SIG-M5 treated with dmso at 0.1 percent for 504 hours (cell line): ENCODE data around the gene TRAPPC2.
"Not testable (repeated sequence)": the region's sequence is repeated elsewhere in the genome, so short reads cannot be mapped to it uniquely, and the experiment has no call there.

Experiments
- DNase-seq: peaks from one replicate; lab custom pipeline; 2025; ENCODE audit not compliant: unreplicated experiment; lab: John Stamatoyannopoulos, UW

TRAPPC2 gene

DNA sequence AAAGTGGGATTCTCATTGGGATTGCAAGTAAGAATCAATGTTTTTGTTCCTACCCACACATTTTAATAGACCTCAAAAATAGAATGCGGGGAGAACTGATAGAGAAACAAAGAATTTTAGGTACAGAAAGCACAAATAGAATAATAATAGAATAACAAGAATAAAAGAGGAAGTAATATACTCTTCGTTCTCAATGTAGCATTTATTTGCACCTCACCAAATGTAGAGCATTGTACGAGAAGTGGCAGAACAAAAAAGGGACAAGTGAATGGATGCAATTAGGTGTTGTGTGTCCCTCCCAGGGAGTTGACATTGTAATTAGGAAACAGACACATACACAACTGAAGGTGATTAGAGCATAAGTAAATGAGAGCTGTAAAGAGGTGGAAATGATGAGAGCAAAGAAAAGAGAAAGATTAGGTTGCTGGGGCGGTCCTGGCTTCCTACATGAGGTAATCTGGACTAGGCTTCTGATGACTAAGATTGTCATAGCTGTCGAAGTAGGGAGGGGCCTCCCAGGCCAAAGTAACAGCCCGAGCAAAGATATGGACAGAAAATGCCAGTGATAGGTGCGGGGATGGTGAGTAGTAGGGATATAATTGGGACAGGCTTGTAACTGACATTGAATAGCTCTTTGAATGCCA lies 35.1 kb downstream of the TRAPPC2 start:
- DNase-seq = no peak

DNA sequence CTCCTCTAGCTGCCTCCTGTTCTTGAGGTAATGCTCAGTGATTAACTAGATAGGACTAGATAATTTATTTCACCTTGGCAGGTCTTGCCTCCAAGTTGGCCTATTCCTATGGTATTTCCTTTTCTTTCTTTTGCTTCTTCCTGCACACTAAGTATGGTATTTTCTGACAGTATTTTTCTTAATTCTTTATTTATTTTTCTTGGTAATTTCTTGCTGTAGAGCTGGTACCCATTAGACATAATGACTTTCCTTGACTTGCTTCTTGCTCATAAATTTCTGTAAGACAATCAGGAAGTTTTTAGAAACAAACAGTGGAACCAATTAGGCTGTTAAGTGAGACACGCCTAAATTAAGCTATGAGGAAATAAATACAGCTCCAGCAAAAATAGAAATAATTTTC lies 36.0 kb downstream of the TRAPPC2 start:
- DNase-seq = no peak

DNA sequence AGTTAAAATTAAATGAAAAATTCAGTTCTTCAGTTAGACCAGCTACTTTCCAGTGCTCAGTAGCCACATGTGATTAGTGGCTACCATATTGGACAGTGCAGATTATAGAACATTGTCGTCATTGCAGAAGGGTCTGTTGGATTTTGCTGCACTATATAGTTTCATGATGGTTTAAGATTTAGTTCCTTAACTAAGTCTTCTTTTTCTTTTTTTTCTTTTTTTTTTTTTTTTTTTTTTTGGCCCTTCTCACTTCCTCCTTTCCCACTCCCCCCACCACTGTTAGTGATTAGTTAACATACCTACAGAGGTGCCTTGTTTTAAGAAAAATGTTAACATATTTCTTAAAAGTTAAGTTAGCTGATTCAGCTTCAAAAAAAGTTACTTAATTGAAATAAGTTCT lies 36.4 kb downstream of the TRAPPC2 start:
- no peak for DNase-seq

DNA sequence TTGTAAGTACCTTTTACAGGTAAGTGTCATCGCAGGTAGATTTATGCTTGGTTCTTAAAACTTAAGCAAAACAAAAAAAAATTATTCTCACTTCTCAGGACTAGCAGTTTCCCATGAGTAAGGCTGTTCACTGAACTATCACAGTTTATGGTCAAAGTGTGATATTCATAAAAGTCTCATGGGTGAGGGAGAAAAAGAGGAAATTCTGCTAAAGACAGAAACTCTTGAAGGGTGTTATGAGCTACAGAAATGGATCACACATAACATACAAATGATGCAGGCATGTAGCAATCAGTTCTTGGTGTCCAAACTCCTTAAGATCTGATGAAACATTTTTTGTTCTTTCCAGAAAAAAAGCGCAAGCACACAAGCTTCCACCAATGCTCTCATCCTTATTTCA lies 37.0 kb downstream of the TRAPPC2 start:
- peak; percentile 69 for DNase-seq

DNA sequence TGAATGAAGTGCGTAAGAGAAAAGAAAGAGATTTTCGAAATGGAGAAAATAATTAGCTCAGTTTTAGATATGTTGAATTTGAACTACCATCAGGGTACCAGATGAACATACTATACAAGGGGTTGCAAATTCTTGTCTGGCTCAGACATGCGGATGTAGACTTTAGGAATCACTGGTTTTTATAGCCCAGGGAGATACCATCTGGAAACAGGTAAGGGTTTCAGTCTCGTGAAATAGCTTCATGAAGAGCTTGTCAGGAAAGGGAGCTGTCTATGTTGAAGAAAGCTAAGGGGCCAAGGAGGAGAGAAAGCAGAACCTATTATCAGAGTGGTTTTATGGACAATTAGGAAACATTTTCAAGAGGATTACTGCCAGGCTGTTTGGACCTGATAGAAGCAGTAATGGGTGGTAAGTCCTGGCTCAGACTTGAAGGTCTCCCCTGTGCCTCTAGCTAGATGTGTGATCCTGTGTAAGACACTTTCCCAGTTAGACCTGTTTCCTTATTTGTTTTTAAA lies 38.8 kb downstream of the TRAPPC2 start:
- no peak for DNase-seq

DNA sequence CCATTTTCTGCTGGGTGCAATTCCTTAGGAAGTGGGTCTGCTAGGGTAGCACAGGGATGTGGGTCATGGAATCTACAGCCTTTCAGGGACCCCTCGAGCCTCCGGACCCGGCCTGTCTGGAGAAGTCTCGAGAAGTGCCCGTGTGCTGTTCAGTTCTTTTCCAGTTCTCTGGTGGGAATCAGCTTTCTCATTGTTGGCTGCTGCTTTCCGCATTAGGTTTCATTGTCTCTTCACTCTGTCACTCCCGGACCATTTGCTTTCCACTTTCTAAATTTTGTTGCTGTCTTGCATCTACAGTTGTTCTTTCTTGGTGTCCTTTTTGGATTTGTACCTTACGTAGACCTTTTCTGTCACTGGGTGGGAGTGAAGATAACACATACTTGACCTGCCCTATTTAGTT lies 39.4 kb downstream of the TRAPPC2 start:
- no peak for DNase-seq

- no peak for DNase-seq
Measured at GRCh38 chrX:13694359-13694758, 40.1 kb downstream of the TRAPPC2 start.

DNA sequence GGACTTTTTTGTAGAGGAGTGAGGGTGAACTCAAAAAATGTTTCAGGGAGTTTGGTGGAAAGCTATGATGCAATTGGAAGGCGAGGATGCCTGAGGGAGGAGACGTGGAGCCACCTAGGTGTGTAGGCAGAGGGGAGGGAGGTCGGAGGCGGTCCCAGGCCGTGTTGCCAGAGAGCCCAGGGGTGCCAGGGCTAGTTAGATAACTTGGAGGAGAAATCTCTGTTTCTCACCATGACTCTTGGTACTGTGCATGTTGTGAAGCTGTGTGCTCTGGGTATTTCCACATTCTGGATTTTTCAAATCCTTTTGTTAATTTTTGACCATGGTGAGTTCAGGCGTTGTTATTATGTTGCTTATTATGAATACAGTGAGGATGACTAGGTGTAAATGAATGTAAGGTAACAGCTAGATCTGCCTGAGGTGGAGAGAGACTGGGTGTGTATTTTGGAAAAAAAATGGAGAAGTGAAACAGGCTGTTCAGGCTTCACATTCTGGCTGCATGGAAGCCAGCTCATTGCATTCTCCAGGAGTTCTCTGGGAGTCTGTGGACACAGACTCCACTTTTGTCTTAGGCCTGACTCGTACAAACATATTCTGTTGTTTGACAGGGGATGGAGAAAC lies 41.0 kb downstream of the TRAPPC2 start:
- peak; percentile 21 for DNase-seq

DNA sequence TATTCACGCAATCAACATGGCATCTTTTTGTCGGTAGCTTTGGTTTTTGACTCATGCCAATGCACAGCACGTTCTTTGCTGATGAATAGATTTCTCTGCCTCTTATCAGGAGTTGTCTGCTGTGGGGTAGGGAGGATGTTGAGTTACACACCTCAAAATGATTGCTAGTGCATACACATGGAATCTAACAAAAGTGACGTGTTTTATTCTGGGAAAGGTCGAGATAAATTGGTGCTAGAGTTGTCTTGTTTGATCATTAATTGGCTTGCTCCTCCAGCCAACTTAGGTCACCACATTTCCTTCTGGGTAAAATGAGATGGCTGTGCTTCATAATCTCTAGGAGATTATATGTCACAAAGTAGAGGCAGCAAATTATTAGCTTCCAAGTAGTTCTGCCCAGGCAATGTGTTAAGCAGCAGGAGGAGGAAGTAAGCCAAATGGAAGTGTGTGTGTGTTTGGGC lies 41.6 kb downstream of the TRAPPC2 start:
- no peak for DNase-seq

- no peak for DNase-seq
Measured at GRCh38 chrX:13691841-13692371, 42.5 kb downstream of the TRAPPC2 start.

GRCh38 chrX:13690836-13691235 lies 43.6 kb downstream of the TRAPPC2 start:
- DNase-seq = no peak

GRCh38 chrX:13689741-13690211 lies 44.6 kb downstream of the TRAPPC2 start:
- DNase-seq = peak; percentile 19

DNA sequence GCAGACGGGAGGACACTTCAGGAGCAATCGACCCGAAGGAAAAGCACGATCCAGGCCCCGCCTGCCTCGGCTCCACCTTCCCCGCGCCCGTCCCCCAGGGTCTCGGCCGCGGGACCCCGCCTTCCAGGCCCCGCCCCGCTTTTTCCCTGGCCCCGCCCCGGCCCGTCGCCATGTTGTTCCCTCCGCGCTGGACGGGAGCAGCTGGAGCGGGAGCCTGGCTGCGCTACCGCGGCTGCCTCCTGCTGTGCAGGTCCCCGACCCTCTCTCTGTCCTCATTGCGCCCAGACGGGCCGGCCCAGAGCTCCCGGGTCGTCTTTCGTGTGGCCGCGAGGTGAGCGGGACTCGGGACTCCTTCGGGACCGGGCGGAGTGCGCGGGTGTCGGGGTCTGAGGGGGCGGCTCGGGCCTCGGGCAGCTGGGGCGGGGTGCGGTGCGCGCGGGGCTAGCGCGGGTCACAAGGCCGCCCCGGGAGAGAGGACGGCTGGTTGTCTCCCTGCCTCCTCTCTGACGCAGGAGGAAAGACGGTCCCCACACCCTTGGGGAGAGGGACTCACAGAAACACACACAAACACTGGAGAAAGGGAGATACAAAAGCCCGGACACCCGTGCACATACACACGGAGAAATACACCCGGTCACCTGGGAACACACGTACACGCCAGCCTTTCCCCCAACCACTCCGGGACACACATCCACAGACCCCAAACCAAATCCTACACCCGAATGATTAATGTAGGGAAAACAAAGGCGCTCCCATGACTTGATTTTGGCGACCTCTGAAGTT lies 45.3 kb downstream of the TRAPPC2 start, which contains the start of gene RAB9A:
Gene RAB9A, plus strand, starts transcription at position 171 of the 783 bp plus-strand sequence. CDS start 19,619 bp downstream, outside the sequence.
- DNase-seq = peak; percentile 59

GRCh38 chrX:13688384-13688957 lies 45.9 kb downstream of the TRAPPC2 start:
- DNase-seq = no peak

DNA sequence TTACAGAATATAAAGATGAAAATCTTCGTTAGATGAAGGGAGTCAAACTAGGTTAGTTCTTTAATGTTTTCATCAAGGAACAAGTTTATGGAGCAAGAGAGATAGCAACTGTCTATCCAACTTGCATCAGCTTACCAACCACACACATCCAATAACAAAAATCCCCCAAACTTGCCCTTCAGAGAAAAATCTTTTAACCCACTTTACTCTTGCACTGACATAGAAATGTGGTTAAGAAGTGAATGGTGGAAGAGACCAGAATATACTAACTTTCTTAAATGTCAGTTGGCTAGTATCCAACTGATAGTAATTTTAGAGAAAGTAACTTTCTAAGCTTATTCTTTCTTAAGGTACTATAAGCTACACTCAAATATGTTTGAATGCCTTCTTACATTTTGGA lies 47.2 kb downstream of the TRAPPC2 start:
- DNase-seq = no peak

DNA sequence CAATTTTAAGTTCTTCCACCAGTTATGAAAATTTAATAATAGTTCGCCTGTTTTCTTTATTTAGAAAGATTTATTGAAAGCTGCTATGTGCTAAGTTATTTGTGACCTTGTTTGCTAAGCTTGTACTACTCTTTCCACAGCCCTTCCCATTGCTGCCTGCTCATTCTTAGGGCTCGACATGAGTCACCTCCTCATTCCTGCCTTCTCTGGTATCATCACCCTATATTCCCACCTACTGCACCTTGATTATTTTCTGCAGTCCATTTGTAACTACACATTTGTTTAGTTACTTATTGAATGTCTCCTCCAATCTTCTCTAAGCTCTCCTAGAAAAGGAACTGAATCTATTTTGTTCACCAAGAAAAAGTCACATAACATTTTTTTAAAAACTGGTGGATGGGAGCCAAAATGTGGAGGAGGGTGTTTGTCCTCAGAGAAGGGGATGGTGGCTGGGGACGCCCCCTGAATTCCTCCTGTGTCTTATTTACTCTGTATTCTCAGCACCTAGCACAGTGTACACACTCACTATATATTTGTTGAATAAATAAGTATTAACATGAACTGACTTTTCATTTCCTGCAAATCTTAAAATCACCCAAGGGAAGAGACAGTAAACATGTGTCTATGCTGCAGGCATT lies 49.2 kb downstream of the TRAPPC2 start:
- DNase-seq = no peak

- no peak for DNase-seq
Measured at GRCh38 chrX:13684361-13684760, 50.1 kb downstream of the TRAPPC2 start.

DNA sequence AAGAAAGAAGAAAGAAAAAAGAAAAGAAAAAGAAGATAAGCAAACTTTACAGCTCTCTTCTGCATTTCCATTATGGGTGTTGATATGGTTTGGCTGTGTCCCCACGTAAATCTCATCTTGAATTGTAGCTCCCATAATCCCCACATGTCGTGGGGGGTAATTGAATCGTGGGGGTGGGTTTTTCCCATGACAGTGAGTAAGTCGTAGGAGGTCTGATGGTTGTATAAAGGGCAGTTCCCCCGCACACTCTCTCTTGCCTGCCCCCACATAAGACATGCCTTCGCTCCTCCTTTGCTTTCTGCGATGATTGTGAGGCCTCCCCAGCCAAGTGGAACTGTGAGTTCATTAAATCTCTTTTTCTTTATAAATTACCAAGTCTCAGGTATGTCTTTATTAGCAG lies 52.8 kb downstream of the TRAPPC2 start:
- no peak for DNase-seq

DNA sequence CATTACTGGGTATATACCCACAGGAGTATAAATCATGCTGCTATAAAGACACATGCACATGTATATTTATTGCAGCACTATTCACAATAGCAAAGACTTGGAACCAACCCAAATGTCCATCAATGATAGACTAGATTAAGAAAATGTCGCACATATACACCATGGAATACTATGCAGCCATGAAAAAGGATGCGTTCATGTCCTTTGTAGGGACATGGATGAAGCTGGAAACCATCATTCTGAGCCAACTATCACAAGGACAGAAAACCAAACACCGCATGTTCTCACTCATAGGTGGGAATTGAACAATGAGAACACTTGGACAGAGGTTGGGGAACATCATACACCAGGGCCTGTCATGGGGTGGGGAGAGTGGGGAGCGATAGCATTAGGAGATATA lies 54.7 kb downstream of the TRAPPC2 start:
- not testable (repeated sequence) for DNase-seq

DNA sequence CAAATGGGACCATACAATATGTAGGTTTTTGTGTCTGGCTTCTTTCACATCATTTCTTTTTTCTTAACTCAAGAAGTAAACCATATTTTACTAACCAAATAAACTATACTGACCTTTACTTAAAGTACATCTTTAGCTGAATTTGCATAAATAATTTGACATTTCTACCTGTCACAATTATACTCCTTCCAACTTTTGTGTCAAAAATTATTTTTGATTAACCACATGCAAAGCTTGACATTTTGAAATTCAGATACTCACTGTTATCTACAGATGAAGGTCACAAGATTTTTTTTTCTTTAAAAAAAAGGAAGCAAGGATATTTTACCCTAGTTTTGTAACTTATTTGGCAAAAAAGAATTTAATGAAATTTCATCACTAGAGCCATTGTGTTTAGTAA lies 57.5 kb downstream of the TRAPPC2 start:
- DNase-seq = no peak

GRCh38 chrX:13673016-13673415 lies 61.4 kb downstream of the TRAPPC2 start:
- DNase-seq = no peak
